K562 (cell line): Measurements from ENCODE around the gene ST3GAL3. TPM values are rescaled to one million over a fixed set of nuclear protein-coding genes. Genes with fewer than 3 reads are reported as not detected.

Experiments
- AFF1 ChIP-seq, 2 experiments: fragments of 450-650 bp; IDR thresholded peaks; 2 replicates each; pipeline ENCODE4 v1.6.1; 2018; ENCODE audit warnings: mild to moderate bottlenecking in 2 of 2, low read depth in 1 of 2; ENCODE audit not compliant: partially characterized antibody in 2 of 2
- ARID1B ChIP-seq: fragments of 450-650 bp; IDR thresholded peaks from 2 replicates; pipeline ENCODE4 v1.6.1; 2016; ENCODE audit warnings: antibody characterized with exemption, mild to moderate bottlenecking, inconsistent platforms
- BCL6 ChIP-seq: fragments of 250-450 bp; sonication (Bioruptor Pico); IDR thresholded peaks from 2 replicates; pipeline ENCODE4 v1.4.0; 2020
- CBX3 ChIP-seq, 2 experiments: IDR thresholded peaks; 1 replicate in 1 of 2; 2 replicates in 1 of 2; pipeline ENCODE4 v1.6.1; 2012; ENCODE audit warnings: inconsistent platforms in 2 of 2, low read length in 2 of 2, borderline replicate concordance in 1 of 2, control low read depth in 1 of 2
- HMGN3 ChIP-seq: IDR thresholded peaks from 2 replicates; pipeline ENCODE4 v1.6.1; 2011; ENCODE audit warnings: borderline replicate concordance, low read depth, mild to moderate bottlenecking, mixed read lengths, low read length; ENCODE audit not compliant: insufficient read length; ENCODE audit errors: extremely low read depth
- HSF4 ChIP-seq: fragments of 250-450 bp; sonication (Bioruptor Pico); IDR thresholded peaks from 2 replicates; pipeline ENCODE4 v2.1.2; 2022; ENCODE audit warnings: mild to moderate bottlenecking, moderate library complexity, borderline replicate concordance
- MYC ChIP-seq, 2 experiments: fragments of 250-450 bp in 1 of 2; sonication (Bioruptor Pico) in 1 of 2; IDR thresholded peaks; 2 replicates each; pipeline versions ENCODE4 v1.5.1 to v1.6.1; 2012 to 2021; ENCODE audit warnings: low read depth in 2 of 2, borderline replicate concordance in 1 of 2, improper control_type of control experiment in 1 of 2, low read length in 1 of 2, mild to moderate bottlenecking in 1 of 2, moderate library complexity in 1 of 2
- PRPF4 ChIP-seq: fragments of 200-400 bp; formaldehyde crosslinking; IDR thresholded peaks from one replicate; pipeline ENCODE4 v1.6.1; 2017; ENCODE audit warnings: low read length, low read depth, mild to moderate bottlenecking; ENCODE audit not compliant: insufficient read depth, poor library complexity, severe bottlenecking
- RAD21 ChIP-seq, 2 experiments: fragments of 250-450 bp in 1 of 2; fragments of 450-650 bp in 1 of 2; sonication (Bioruptor Pico) in 1 of 2; formaldehyde crosslinking in 1 of 2; IDR thresholded peaks in 1 of 2; conservative IDR thresholded peaks in 1 of 2; 2 replicates each; pipeline versions ENCODE4 v1.4.0 to v1.8.0; 2020 to 2022; ENCODE audit warnings: mild to moderate bottlenecking in 2 of 2, moderate library complexity in 1 of 2
- SMARCE1 ChIP-seq: fragments of 450-650 bp; IDR thresholded peaks from 2 replicates; pipeline ENCODE4 v1.7.1; 2016; ENCODE audit warnings: mild to moderate bottlenecking
- TARDBP ChIP-seq: fragments of 450-650 bp; IDR thresholded peaks from 2 replicates; pipeline ENCODE4 v1.6.1; 2016
- TCF3 ChIP-seq: sonication (generic); formaldehyde crosslinking; IDR thresholded peaks from 2 replicates; pipeline ENCODE4 v1.4.0; 2020; ENCODE audit warnings: mild to moderate bottlenecking, missing genetic modification reagents
- TGIF2 ChIP-seq: sonication (generic); formaldehyde crosslinking; IDR thresholded peaks from 2 replicates; pipeline ENCODE4 v1.8.1; 2022; ENCODE audit warnings: mild to moderate bottlenecking, missing genetic modification reagents, moderate library complexity
- WHSC1 ChIP-seq: IDR thresholded peaks from one replicate; pipeline ENCODE4 v1.6.1; 2012; ENCODE audit warnings: low read length, control low read depth, inconsistent platforms
- ZNF239 ChIP-seq: fragments of 250-450 bp; sonication (Bioruptor Pico); IDR thresholded peaks from 2 replicates; pipeline ENCODE4 v1.4.0; 2020; ENCODE audit warnings: mild to moderate bottlenecking
- ZNF584 ChIP-seq: fragments of 200-800 bp; sonication (Bioruptor generic); IDR thresholded peaks from 2 replicates; pipeline ENCODE4 v1.6.1; 2016; ENCODE audit warnings: low read depth, mild to moderate bottlenecking, missing genetic modification characterization, missing compliant biosample characterization
- polyA plus RNA-seq, 8 experiments: library from polyadenylated mRNA; depleted of rRNA in 4 of 8; stranded (reverse) in 5 of 8; unstranded in 3 of 8; fragments of >200 nt; fragmentation: Nextera tagmentation in 2 of 8; fragmentation: Illumina TruSeq in 1 of 8; extraction: Ambion mirVana in 2 of 8; extraction: Trizol in 1 of 8; gene quantifications; 2 replicates each; pipeline versions ENCODE4 v1.2.1 to v1.2.3, GENCODE V29; 2011 to 2014; ENCODE audit warnings: inconsistent platforms in 1 of 8, missing spikeins in 1 of 8
- total RNA-seq, 7 experiments: library from RNA; depleted of rRNA in 6 of 7; stranded (reverse); fragments of >200 nt in 6 of 7; fragmentation: Illumina TruSeq in 2 of 7; extraction: Trizol in 2 of 7; gene quantifications; 2 replicates each; pipeline versions ENCODE4 v1.2.1 to v1.2.3, GENCODE V29; 2011 to 2021; ENCODE audit warnings: low replicate concordance in 1 of 7
- TF ChIP-seq, protein P1 (sequence below): fragments of 450-650 bp; IDR thresholded peaks from 2 replicates; pipeline ENCODE4 v1.7.1; 2018; ENCODE audit warnings: mild to moderate bottlenecking, low read depth; ENCODE audit not compliant: partially characterized antibody
- TF ChIP-seq, protein P2 (sequence below): fragments of 450-650 bp; formaldehyde crosslinking; IDR thresholded peaks from 2 replicates; pipeline ENCODE4 v1.4.0; 2020; ENCODE audit warnings: mild to moderate bottlenecking, mixed read lengths

The ST3GAL3 gene
- total and polyA plus RNA-seq, 9 of the 15 experiments (the other 6 are each of a cell fraction or from before 2014, with no cell fraction given) = 1.2 to 18.9 (median 11.0) TPM

DNA sequence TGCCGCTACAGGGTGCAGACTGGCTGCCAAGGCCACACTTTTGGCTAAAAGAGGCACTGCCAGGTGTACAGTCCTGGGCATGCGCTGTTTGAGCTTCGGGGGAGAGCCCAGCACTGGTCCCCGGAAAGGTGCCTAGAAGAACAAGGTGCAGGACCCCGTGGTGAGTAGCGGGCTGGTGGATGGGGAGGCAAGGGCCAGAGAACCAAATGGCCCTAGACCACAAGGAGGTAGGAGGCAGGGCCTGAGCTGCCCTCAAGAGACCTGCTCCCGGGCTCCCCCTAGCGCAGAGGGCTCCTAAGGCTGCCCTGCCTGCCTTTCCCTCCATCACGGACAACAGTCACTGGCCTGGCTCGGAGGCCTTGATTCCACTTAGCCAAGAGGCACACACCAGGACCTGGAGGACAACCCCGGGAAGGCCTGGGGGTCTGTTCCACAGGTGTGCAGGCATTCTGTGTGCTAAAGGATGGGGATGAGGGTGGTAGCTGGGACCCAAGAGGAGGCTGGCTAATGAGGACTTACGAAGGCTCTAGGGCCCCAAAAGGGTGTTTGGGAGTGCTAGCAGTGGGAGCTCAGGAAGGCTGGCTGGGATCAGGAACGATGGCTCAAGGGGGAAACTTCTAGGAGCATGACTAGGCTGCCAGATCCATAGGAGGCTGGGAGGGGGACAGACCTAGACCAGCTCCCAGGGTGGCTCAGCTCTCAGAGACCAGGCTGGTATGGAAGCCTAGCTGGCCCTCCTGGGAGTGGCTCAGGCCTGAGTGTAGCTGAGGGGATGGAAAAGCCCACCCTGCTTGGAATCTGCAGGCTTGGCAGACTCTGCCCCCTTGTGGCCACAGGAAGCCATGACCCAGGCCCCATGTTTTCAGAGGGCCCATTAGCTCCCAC, 227.0 kb downstream of the ST3GAL3 start (continued):
- no peak for TF ChIP-seq SMARCE1
- TF ChIP-seq TGIF2 = no peak
- no peak; the same call in 1 of the 2 replicates for TF ChIP-seq MYC (IDR thresholded peaks at IDR 0.05; ENCODE audit: low read depth, low read length)
- peak; percentile 19; the same call in 1 of the 2 replicates for TF ChIP-seq MYC (CRISPR knock-in tag; IDR thresholded peaks at IDR 0.05; ENCODE audit: borderline replicate concordance, low read depth)
- TF ChIP-seq HSF4 = no peak
- TF ChIP-seq ZNF239 (CRISPR knock-in tag) = no peak
- TF ChIP-seq ZNF584 (CRISPR knock-in tag) = no peak
- 0 out of 3 replicates have a peak, but pooled peaks of 1 of the 2 experiments have one; percentile 21 for TF ChIP-seq CBX3 (IDR thresholded peaks at IDR 0.05; ENCODE audit: borderline replicate concordance in 1 of 2, low read length in 2 of 2)
- TF ChIP-seq, protein P1, sequence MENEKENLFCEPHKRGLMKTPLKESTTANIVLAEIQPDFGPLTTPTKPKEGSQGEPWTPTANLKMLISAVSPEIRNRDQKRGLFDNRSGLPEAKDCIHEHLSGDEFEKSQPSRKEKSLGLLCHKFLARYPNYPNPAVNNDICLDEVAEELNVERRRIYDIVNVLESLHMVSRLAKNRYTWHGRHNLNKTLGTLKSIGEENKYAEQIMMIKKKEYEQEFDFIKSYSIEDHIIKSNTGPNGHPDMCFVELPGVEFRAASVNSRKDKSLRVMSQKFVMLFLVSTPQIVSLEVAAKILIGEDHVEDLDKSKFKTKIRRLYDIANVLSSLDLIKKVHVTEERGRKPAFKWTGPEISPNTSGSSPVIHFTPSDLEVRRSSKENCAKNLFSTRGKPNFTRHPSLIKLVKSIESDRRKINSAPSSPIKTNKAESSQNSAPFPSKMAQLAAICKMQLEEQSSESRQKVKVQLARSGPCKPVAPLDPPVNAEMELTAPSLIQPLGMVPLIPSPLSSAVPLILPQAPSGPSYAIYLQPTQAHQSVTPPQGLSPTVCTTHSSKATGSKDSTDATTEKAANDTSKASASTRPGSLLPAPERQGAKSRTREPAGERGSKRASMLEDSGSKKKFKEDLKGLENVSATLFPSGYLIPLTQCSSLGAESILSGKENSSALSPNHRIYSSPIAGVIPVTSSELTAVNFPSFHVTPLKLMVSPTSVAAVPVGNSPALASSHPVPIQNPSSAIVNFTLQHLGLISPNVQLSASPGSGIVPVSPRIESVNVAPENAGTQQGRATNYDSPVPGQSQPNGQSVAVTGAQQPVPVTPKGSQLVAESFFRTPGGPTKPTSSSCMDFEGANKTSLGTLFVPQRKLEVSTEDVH = no peak
- no peak for TF ChIP-seq TARDBP
- no peak for TF ChIP-seq HMGN3
- TF ChIP-seq BCL6 (CRISPR knock-in tag) = no peak
- TF ChIP-seq PRPF4 = no peak
- TF ChIP-seq TCF3 = no peak
- no peak for TF ChIP-seq ARID1B
- TF ChIP-seq, protein P2, sequence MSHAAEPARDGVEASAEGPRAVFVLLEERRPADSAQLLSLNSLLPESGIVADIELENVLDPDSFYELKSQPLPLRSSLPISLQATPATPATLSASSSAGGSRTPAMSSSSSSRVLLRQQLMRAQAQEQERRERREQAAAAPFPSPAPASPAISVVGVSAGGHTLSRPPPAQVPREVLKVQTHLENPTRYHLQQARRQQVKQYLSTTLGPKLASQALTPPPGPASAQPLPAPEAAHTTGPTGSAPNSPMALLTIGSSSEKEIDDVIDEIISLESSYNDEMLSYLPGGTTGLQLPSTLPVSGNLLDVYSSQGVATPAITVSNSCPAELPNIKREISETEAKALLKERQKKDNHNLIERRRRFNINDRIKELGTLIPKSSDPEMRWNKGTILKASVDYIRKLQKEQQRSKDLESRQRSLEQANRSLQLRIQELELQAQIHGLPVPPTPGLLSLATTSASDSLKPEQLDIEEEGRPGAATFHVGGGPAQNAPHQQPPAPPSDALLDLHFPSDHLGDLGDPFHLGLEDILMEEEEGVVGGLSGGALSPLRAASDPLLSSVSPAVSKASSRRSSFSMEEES = no peak
- TF ChIP-seq RAD21 (CRISPR knock-in tag; conservative IDR thresholded peaks at IDR 0.05 in 1 of 2, IDR thresholded peaks at IDR 0.05 in 1 of 2) = peak; percentile 89 to 97
- TF ChIP-seq AFF1 (IDR thresholded peaks at IDR 0.05; ENCODE audit: low read depth in 1 of 2, partially characterized antibody in 2 of 2) = no peak
- TF ChIP-seq WHSC1 = no peak
